WERI-Rb-1 (cell line): Measurements from ENCODE around the gene GPBAR1.

ENCODE experiments used
- DNase-seq: peaks from one replicate; pipeline ENCODE4 v3.0.0-alpha.2; 2020
- H3K27ac ChIP-seq: fragments of 250-450 bp; sonication (Bioruptor Pico); 2 replicates; pipeline ENCODE4 v1.5.1; 2020; ENCODE audit warnings: mild to moderate bottlenecking, moderate library complexity
- H3K27me3 ChIP-seq: fragments of 250-450 bp; sonication (Bioruptor Pico); 2 replicates; pipeline ENCODE4 v1.5.1; 2021; ENCODE audit warnings: mild to moderate bottlenecking, low read depth, moderate library complexity; ENCODE audit not compliant: insufficient read depth, severe bottlenecking
- H3K36me3 ChIP-seq: fragments of 250-450 bp; sonication (Bioruptor Pico); 2 replicates; pipeline ENCODE4 v1.5.1; 2020; ENCODE audit warnings: mild to moderate bottlenecking, moderate library complexity
- H3K4me3 ChIP-seq: 2 replicates; pipeline ENCODE4 v1.5.1; 2011; ENCODE audit warnings: low read depth, mild to moderate bottlenecking, control low read depth, low read length
- H3K9me3 ChIP-seq: fragments of 250-450 bp; sonication (Bioruptor Pico); 2 replicates; pipeline ENCODE4 v1.5.1; 2021; ENCODE audit warnings: mild to moderate bottlenecking, moderate library complexity; ENCODE audit not compliant: severe bottlenecking
- TF ChIP-seq, protein P1 (sequence below): IDR thresholded peaks from 2 replicates; pipeline ENCODE4 v1.5.1; 2011; ENCODE audit warnings: low read depth, mild to moderate bottlenecking, control low read depth, inconsistent platforms, low read length

The GPBAR1 gene

DNA sequence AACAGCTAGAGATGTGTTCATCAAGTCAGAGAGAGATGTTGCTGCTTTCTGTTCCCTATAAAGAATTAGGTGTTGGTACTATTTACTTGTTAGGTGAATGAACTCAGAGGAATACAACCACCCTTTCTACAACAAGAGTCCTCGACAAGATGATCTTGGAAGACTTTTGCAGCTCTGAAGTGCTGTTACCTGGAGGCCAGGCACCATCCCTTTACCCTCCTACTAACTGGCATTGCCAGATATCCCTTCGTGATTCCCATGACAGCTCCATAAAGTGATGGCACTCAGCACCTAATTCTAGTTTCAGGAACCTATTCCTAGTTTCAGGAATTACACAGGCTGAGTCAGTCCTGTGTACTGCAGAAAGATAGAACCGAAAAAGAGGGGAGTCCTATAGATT, 33.9 kb upstream of the GPBAR1 start:
- no peak overlapping the region for H3K27ac ChIP-seq
- peaks cover 63% of the 10 kb centered on the region for H3K36me3 ChIP-seq
- DNase-seq = no peak
- no peaks in the 10 kb centered on the region for H3K27me3 ChIP-seq
- no peak overlapping the region for H3K4me3 ChIP-seq
- TF ChIP-seq, protein P1, sequence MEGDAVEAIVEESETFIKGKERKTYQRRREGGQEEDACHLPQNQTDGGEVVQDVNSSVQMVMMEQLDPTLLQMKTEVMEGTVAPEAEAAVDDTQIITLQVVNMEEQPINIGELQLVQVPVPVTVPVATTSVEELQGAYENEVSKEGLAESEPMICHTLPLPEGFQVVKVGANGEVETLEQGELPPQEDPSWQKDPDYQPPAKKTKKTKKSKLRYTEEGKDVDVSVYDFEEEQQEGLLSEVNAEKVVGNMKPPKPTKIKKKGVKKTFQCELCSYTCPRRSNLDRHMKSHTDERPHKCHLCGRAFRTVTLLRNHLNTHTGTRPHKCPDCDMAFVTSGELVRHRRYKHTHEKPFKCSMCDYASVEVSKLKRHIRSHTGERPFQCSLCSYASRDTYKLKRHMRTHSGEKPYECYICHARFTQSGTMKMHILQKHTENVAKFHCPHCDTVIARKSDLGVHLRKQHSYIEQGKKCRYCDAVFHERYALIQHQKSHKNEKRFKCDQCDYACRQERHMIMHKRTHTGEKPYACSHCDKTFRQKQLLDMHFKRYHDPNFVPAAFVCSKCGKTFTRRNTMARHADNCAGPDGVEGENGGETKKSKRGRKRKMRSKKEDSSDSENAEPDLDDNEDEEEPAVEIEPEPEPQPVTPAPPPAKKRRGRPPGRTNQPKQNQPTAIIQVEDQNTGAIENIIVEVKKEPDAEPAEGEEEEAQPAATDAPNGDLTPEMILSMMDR = no peak
- H3K9me3 ChIP-seq = no peaks in the 10 kb centered on the region

DNA sequence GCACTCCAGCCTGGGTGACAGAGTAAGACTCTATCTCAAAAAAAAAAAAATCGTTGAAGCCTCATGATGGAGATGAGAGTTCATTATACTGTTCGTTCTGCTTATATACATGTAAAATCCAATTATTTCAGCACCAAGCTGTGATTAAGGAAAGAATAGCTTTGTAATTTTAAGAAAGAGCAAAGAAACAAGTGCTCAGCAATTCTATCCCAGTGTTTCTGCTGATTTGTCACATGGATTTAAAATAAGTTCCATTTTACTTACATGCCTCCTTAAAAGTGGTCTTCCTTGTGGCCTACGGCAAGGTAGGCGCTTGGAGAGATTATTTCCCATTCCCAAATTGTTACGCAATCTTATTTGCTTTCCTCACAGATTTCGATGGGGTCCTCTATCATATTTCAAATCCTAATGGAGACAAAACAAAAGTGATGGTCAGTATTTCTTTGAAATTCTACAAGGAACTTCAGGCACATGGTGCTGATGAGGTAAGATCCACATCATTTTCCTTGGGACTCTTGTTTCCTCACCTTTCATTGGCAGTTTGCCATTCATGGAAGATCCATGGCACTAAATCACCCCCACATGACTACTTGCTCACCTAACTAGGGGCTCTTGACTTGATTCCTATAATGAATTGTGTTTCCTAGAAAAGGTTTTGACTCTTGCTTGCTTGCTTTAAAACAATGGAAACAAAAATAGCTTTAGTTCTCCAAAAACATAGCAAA, 32.3 kb upstream of the GPBAR1 start:
- no peak overlapping the region for H3K27ac ChIP-seq
- H3K27me3 ChIP-seq = no peaks in the 10 kb centered on the region
- no peak for DNase-seq
- TF ChIP-seq, protein P1 = no peak
- H3K4me3 ChIP-seq = no peak overlapping the region
- H3K9me3 ChIP-seq = no peaks in the 10 kb centered on the region
- H3K36me3 ChIP-seq = peaks cover 74% of the 10 kb centered on the region

DNA sequence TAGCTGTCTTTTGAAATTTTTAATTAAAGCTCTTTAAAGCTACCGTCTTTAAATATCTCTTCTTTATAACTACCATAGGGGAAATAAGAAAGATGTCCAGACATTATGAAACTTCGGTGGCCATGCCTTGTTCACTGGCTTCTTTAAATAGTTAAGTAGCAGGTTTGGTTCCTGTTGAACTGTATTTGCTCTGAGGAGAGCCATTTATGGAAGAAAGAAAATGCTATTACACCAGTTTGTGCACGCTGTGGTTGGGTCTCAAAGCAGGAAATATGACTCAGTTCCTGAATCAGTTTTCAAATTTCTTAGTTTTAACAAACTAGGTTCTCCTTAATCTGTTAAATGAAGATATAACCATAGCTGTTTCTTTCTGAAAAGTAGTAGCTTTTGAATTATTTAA, 31.6 kb upstream of the GPBAR1 start:
- Histone ChIP-seq H3K9me3 (no peaks in the 10 kb centered on the region), H3K27ac (no peak overlapping the region), H3K4me3 (no peak overlapping the region), H3K36me3 (peaks cover 75% of the 10 kb centered on the region), H3K27me3 (no peaks in the 10 kb centered on the region)
- DNase-seq = no peak
- TF ChIP-seq, protein P1 = no peak

DNA sequence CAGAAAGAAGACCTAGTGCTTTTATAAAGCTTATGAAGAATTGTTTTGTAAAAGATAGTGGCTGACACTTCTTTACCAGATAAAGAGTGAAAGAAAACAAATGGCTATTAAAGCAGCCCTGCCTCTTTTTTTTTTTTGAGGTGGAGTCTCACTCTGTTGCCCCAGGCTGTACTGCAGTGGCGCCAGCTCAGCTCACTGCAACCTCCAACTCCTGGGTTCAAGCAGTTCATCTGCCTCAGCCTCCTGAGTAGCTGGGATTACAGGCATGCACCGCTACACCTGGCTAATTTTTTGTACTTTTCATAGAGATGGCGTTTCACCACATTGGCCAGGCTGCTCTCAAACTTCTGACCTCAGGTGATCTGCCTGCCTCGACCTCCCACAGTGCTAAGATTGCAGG, 31.0 kb upstream of the GPBAR1 start:
- peaks cover 74% of the 10 kb centered on the region for H3K36me3 ChIP-seq
- H3K4me3 ChIP-seq = no peak overlapping the region
- TF ChIP-seq, protein P1 = no peak
- no peak overlapping the region for H3K27ac ChIP-seq
- no peaks in the 10 kb centered on the region for H3K27me3 ChIP-seq
- H3K9me3 ChIP-seq = no peaks in the 10 kb centered on the region
- DNase-seq = no peak

DNA sequence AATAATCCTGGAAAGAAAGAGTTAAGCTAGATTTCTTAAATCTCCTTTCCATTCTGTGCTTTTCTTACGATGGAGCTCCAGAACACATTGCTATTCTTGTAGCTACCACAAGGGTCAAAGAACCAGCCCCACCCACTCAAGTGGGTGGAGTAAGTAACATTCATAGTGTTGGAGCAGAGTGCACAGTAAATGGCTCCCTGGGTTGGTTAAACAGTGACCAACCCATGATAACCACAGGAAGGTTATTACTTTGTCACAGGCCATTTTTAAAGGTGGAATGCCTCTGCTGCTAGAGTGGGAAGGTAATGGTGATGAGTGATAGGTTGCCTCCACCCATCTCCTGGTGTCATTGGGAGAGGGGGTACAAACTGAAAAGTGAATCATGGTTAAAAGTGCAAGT, 29.9 kb upstream of the GPBAR1 start:
- Histone ChIP-seq H3K36me3 (peaks cover 75% of the 10 kb centered on the region), H3K9me3 (no peaks in the 10 kb centered on the region), H3K27me3 (no peaks in the 10 kb centered on the region), H3K27ac (no peak overlapping the region), H3K4me3 (no peak overlapping the region)
- DNase-seq = no peak
- TF ChIP-seq, protein P1 = no peak

DNA sequence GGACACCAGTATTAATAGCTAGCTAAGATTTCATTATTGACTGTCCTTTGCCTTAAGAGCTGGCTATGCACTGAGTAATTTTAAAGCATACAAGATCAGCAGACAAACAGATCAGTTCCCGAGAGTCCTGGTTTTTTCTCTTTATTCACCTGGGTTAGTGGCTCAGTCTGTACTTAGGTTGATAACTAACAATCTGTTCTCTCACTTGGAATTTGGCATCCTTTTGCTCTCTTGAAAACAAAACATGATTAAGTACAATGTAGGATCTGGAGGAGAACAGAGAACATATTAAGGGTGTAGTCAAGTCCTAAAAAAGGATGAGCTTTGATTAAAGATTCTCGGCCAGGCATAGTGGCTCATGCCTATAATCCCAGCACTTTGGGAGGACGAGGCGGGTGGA, 27.3 kb upstream of the GPBAR1 start:
- Histone ChIP-seq H3K27ac (no peak overlapping the region), H3K27me3 (no peaks in the 10 kb centered on the region), H3K4me3 (no peak overlapping the region), H3K36me3 (peaks cover 71% of the 10 kb centered on the region), H3K9me3 (no peaks in the 10 kb centered on the region)
- TF ChIP-seq, protein P1 = no peak
- no peak for DNase-seq
